Stimulated activated CD8-positive, alpha-beta memory T cell treated with anti-CD3 and anti-CD28 coated beads, Interleukin-2, amount 100 ng/mL, for 1 hour (primary cell): Measurements from ENCODE around the gene ONECUT3.

Source experiments
- DNase-seq, 2 donors: peaks; one replicate each; pipeline ENCODE4 v3.0.0-alpha.2; 2020; ENCODE audit warnings: low read depth in 2 of 2

The ONECUT3 gene

GRCh38 chr19:1739960-1740629, 13.2 kb upstream of the ONECUT3 start:
- DNase-seq: no peak

DNA sequence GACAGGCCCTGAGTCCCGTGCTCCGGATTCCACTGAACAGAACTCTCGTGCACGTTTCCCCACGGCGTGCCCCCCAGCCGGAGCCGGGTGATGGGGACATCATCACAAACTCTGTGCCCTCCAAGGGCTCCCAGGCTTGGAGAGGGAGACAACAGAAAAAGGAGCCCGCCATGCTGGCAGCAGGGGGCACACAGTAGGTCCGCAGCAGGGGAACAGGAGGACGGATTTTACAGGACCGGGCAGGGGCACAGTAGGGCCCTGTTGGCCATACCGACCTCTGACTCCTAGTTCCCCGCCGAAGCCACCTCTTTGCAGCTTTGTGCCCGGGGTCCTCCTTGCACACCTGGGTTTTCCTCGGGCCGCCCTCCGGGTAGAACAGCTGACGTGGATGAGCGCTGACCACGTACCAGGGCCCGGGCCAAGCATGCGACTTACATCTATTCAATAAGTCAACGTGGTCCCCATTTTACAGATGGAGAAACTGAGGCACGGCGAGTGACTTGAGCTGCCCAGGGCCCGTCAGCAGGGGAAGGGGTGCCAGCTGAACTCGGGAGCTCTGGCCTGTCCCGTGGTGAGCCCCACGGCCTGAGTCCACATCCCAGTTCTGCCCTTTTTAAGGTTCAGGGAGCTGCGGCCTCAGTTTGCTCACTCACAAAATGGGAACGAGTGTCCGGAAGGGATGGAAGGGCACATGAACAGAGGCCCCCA, 10.2 kb upstream of the ONECUT3 start:
- no peak for DNase-seq

GRCh38 chr19:1744133-1744665, 9.1 kb upstream of the ONECUT3 start:
- DNase-seq: no peak

DNA sequence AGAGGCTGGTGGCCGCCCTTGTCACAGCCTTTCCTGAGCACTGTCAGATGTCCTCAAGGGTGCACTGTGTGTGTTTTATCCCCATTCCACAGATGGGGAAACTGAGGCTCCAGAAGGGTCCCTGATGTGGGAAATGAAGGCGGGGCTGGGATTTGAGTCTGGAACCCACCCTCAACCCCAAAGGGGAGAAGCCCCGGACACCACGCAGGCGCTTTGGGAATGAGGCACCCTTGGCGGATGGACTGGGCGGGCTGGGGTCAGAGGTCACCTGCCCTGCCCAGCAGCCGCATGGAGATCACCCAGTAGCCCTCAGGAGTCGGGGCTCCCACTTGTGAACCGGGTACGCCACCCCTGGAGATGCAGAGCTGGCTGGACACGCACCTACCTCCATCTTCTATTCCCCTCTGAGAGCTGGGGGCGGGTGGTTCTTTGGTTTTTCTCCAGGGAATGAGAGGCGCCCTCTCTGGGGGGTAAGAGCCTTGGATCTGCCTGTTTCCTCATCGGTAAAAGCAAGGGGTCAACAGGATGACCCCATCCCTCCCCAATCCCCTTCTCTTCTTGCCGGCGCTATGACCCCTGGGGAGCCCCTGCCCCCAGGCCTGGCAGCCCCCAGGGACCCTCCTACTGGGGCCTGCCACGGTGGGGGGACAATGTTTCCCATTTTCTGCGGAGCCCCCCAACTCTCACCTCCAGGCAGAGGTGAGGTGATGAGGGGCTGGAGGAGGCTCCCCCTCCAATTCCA, 8.3 kb upstream of the ONECUT3 start:
- DNase-seq: no peak

DNA sequence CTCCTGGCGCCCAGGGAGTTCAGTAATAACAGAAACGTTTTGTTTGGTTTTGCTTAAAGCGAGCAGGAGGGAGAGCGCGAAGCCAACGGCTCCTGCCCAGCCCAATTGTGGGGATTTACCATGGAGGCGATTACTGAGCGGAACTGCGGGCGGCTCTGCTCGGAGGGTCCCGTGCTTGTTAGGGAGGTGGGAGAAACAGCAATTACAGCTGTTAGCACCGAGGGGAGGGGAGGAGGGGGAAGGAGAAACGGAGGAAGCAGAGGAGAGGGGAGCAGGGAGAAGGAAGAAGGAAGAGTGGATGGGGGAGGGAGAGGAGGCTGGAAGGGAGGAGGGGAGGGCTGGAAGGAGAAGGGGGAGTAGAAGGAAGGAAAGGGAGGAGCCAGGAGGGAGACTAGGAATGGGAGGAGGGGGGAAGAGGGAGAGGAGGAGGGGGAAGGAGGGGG, 7.7 kb upstream of the ONECUT3 start:
- DNase-seq: no peak

DNA sequence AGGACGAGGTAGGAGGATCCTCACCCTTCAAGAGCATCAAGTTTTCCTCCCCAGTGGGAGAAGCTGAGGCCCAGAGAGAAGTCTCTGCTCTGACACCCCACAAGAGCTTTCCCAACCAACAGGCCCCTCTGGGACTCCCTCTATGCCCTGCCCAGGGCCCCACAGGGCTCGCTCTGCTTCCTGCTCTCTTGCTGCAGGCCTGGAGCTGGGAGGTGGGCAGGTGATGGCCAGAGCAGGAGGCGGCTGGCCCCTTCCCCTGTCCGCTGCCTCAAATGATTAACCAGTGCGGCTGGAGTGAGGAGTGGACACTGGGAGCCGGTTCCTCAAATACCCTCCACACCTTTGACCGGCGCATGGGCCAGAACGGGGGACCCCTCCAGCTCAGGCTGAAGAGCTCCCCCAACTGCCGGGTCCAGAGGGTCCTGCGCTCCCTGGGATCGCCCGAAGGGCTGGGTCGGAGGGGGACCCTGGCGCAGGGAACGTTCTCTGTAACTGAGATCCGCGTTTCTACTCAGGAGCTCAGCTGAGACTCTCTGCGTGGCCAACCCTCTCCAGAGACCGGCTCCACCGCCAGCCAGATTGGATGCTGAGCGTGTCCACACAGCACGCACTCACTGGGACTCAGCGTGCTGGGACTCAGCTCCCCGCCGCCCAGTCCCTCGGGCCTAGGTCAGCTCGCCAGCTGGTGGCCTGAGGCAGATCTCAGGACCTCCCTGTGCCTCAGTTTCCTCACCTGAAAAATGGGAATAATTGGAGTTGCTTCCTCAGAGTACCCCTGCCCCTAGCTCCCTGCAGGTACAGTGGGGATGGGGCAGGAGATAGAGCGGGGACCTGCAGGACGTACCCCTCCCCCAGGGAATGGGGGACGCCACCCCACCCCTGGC, 6.7 kb upstream of the ONECUT3 start:
- DNase-seq: no peak

DNA sequence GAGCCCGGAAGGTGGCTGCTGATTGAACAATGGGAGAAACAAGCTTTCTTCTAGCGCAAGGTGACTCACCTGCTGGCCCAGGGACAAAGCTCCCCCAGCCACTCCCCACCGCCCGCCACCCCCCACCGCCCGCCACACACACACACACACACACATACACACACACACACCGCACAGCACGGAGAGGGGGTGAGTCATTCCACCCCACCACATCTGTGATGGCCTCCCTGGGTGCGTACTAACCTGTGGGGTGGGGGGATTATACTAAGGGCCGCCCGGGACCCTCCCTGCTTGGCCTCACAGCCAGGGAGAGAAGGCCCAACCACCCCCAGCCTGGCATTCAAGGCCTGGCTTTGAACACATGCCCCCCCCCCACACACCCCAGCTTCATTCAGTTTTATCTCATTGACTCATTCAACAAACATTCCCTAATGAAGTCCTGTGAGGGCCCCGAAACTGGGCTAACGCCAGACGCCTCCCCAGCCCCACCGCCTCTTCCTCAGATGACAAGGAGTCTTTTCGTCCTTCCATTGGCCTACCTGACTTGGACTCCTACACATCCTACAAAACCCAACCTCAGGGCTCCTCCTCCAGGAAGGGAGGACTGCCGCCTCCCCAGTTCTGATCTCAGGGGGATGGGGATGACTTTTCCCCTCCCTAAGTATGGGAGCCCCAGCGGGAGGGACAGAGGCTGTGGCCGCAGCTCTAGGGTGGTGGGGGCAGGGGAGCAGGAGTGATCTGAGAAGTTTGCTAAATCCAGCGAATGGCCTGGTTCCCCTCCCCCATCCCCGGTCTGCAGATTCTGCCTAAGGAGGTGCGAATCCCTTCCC, 5.8 kb upstream of the ONECUT3 start:
- peak; percentile 15 to 16 for DNase-seq

GRCh38 chr19:1748115-1748872, 5.0 kb upstream of the ONECUT3 start:
- DNase-seq: no peak

DNA sequence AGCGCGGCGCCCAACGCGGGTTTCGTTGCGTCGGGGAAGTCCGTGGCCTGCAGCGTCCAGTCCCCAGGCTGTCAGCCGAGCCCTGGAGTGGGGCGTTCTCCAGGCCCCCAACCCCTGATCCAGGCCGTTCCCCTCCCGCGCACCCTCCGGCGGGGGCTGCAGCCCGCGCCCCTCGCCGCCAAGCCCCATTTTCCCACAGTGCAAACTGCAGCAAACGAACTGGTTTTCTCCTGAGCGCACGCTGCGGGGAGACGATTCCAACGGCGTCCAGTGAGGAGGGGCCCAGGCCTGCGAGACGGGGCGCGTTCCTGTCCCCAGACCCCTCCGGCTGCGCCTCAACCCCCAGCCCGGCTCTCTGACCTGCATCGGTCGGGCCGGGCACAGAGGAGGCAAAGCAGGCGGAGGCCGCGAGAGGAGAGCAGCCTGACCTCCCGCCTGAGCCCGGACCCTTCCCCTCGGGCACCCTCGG, 4.4 kb upstream of the ONECUT3 start:
- no peak for DNase-seq

DNA sequence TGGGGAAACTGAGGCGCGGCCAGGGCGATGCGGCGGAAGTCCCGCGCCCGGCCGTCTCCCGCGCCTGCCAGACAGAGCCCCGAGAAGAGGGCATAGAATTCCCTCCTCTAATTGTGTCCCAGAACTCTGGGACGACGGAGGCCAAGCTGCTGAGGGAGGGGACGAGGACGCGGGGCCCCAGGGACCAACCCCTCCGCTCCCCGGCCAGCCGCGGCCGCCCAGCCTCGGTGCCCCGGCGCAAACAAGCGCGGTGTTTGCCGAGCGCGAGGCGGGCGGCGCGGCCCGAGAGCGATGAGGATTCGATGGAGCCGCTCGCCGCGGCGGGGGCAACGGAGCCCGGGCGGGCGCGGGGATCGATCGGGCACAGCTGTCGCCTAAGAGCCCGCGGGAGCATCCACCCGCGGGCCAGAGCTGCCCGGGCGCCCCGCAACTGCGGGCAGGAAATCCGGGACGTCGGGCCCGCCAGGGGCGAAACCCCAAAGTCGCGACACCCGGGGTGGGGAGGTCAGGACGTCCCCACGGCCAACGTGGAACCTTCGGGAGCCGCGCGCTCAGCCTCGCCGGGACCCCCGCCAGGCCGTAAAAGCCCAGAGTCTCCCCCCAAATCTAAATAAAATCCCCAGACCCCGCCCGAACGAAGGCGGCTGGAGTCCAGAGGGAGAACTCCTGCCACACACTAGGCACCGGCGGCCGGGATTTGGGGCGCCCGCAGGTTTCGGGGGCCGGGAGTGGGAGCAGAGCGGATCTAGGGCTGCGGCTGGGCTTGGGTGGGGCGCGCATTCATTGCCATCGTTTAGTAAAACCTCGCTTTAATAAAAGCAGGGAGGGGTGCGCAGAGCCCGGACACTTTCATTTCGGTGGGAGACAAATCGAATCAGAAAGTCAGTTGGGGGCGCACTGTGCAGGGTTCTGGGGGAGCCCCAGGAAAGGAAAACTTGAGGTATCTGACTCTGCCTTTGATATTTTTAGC, 3.6 kb upstream of the ONECUT3 start:
- DNase-seq: no peak

- no peak for DNase-seq
These were observed 2.8 kb upstream of the ONECUT3 start for GRCh38 chr19:1750343-1751021.

GRCh38 chr19:1751367-1752008, 1.8 kb upstream of the ONECUT3 start:
- no peak for DNase-seq

- no peak for DNase-seq
These were observed 1.1 kb upstream of the ONECUT3 start for GRCh38 chr19:1752009-1752756.

DNA sequence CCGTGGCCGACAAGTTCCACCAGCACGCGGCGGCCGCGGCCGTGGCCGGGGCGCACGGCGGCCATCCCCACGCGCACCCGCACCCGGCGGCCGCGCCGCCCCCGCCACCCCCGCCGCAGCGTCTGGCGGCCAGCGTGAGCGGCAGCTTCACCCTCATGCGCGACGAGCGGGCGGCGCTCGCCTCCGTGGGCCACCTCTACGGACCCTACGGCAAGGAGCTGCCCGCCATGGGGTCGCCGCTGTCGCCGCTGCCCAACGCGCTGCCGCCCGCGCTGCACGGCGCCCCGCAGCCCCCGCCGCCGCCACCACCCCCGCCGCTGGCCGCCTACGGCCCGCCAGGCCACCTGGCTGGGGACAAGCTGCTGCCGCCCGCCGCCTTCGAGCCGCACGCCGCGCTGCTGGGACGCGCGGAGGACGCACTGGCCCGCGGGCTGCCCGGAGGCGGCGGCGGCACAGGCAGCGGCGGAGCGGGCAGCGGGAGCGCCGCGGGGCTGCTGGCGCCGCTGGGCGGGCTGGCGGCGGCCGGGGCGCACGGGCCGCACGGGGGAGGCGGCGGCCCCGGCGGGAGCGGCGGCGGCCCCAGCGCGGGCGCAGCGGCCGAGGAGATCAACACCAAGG, 821 bp downstream of the ONECUT3 start:
- no peak for DNase-seq

DNA sequence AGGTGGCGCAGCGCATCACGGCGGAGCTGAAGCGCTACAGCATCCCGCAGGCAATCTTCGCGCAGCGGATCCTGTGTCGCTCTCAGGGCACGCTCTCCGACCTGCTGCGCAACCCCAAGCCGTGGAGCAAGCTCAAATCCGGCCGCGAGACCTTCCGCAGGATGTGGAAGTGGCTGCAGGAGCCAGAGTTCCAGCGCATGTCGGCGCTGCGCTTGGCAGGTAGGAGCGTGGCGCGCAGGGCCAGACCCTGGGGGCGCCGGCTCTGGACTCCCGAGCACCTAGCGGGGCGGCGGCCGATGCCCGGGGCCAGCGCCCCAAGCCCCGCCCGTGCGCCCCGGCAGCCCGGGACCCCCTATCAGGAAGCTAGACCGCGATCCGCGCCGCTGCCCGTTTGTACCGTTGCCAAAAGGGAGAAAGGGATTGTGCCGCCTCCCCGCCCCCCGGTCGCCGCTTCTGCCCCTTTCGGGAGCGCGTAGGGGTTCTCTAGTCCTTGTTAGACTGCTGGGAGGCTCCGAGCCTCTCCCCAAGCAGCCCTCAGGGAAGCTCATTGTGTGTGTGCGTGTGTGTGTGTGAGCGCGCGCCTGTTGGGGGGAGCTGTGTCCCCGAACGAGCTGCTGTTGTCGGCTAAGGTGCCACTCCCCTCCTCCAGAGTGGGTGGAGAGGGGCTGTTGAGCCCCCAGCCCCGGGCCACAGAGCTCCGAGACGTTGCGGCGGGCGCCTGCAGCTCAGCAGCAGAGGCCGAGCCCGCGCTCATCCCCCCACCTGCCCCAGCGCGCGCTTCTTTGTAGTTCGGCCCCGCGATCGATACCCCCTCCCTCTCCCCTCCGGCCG, 1.5 kb downstream of the ONECUT3 start:
- DNase-seq: no peak
